Gastrocnemius medialis (tissue), 4 donors: ENCODE measurements around the gene RNU6-1. TPM values are rescaled to one million over a fixed set of nuclear protein-coding genes. Genes with fewer than 3 reads are reported as not detected.

ENCODE experiments used
- ATAC-seq, 2 donors: fragments of 150-250 bp; one replicate each; pipeline ENCODE4 v1.9.1; 2016
- DNase-seq, 2 donors: peaks; one replicate each; pipeline ENCODE4 v3.0.0-alpha.2; 2019
- H3K27ac ChIP-seq, 4 donors: fragments of 200-600 bp; sonication (generic); 1 replicate in 1 of 4; 2 replicates in 3 of 4; pipeline ENCODE4 v1.5.1; 2016 to 2018; ENCODE audit warnings: mild to moderate bottlenecking in 2 of 4, moderate library complexity in 1 of 4
- H3K27me3 ChIP-seq, 3 donors: fragments of 200-600 bp; sonication (generic) in 2 of 3; 1 replicate in 1 of 3; 2 replicates in 2 of 3; pipeline versions ENCODE4 v1.5.1 to v1.6.0; 2016 to 2019; ENCODE audit warnings: mild to moderate bottlenecking in 1 of 3, moderate library complexity in 1 of 3
- H3K36me3 ChIP-seq, 2 donors: fragments of 200-600 bp; sonication (generic) in 1 of 2; one replicate each; pipeline ENCODE4 v1.5.1; 2017 to 2018
- H3K4me1 ChIP-seq, 2 donors: fragments of 200-600 bp; sonication (generic) in 1 of 2; one replicate each; pipeline ENCODE4 v1.5.1; 2016 to 2017; ENCODE audit warnings: mild to moderate bottlenecking in 2 of 2
- H3K4me3 ChIP-seq, 4 donors: fragments of 200-600 bp; sonication (generic) in 3 of 4; 1 replicate in 1 of 4; 2 replicates in 3 of 4; pipeline ENCODE4 v1.5.1; 2016 to 2019; ENCODE audit warnings: mild to moderate bottlenecking in 2 of 4
- H3K9me3 ChIP-seq, 3 donors: fragments of 200-600 bp; sonication (generic) in 2 of 3; 1 replicate in 1 of 3; 2 replicates in 2 of 3; pipeline ENCODE4 v1.5.1; 2016 to 2019
- POLR2A ChIP-seq, 2 donors: fragments of 450-650 bp; IDR thresholded peaks; one replicate each; pipeline ENCODE4 v1.6.1; 2017; ENCODE audit warnings: antibody characterized with exemption in 2 of 2, mild to moderate bottlenecking in 2 of 2, moderate library complexity in 2 of 2
- in situ Hi-C, 4 donors: fragments of 200-750 bp; cut with MboI; loops; one replicate each; pipeline versions ENCODE4 v1.15.0 to v1.8.0; 2017; ENCODE audit warnings: low sequenced_read_pairs in 4 of 4
- intact Hi-C: fragments of 100-400 bp; cut with DNase I; formaldehyde crosslinking; loops from one replicate; pipeline ENCODE4 v1.15.1; 2023; ENCODE audit warnings: low total_unique reads
- total RNA-seq, 4 donors: library from RNA; depleted of rRNA; stranded (reverse); fragments of >200 nt; gene quantifications; one replicate each; pipeline versions ENCODE4 v1.1.0 to v1.2.3, GENCODE V29; 2016
- TF ChIP-seq, protein P1 (sequence below), 5 experiments: fragments of 450-650 bp in 3 of 5; fragments of 200-600 bp in 2 of 5; sonication (generic) in 2 of 5; IDR thresholded peaks in 4 of 5; conservative IDR thresholded peaks in 1 of 5; 1 replicate in 4 of 5; 2 replicates in 1 of 5; pipeline ENCODE4 v1.5.1; 2016 to 2019; ENCODE audit warnings: antibody characterized with exemption in 5 of 5, mild to moderate bottlenecking in 3 of 5, moderate library complexity in 3 of 5

RNU6-1 gene
- total RNA-seq, 4 donors from 2014 or later, result not detected

DNA sequence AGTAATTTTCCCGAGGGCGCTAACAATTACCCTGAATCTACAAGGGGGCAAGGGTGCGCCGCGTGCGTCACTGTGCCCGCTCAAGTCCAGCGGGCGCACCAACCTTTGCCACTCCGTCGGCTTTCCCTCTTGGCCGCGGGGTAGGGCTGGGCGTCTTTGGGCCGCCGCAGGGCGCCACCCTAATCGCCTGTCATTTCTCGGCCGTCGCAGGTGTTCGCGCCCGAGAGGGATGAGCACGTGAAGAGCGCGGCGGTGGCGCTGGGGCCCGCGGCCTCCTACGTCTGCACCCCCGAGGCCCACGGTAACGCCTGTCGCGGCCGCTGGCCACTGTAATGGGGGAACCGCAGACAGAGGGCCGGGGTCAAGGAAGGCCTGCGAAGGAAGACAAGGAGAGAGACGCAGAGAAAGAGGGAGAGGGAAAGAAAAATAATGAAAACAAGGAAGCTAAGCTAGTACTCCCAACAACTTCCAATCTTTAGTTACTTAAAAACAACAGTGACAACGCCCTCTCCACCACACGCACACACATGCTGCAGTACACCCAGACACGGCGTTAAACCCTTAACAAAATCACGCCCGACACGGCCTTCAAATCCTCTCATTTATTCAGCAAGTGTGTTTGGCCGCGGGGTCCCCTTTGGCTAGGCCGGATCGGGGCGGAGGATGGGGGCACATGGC, 10.7 kb downstream of the RNU6-1 start:
- Histone ChIP-seq H3K27ac (no peak overlapping the region), H3K9me3 (no peaks in the 10 kb centered on the region), H3K4me1 (peaks cover 7 to 15% of the 10 kb centered on the region in 2 donors), H3K27me3 (peaks cover 90 to 100% (median 96%) of the 10 kb centered on the region in 3 donors), H3K4me3 (no peak overlapping the region), H3K36me3 (no peaks in the 10 kb centered on the region)
- DNase-seq (no peak), ATAC-seq (no peak)
- no peak for TF ChIP-seq POLR2A (IDR thresholded peaks at IDR 0.05)
- TF ChIP-seq, protein P1, sequence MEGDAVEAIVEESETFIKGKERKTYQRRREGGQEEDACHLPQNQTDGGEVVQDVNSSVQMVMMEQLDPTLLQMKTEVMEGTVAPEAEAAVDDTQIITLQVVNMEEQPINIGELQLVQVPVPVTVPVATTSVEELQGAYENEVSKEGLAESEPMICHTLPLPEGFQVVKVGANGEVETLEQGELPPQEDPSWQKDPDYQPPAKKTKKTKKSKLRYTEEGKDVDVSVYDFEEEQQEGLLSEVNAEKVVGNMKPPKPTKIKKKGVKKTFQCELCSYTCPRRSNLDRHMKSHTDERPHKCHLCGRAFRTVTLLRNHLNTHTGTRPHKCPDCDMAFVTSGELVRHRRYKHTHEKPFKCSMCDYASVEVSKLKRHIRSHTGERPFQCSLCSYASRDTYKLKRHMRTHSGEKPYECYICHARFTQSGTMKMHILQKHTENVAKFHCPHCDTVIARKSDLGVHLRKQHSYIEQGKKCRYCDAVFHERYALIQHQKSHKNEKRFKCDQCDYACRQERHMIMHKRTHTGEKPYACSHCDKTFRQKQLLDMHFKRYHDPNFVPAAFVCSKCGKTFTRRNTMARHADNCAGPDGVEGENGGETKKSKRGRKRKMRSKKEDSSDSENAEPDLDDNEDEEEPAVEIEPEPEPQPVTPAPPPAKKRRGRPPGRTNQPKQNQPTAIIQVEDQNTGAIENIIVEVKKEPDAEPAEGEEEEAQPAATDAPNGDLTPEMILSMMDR (IDR thresholded peaks at IDR 0.05 in 4 of 5, conservative IDR thresholded peaks at IDR 0.05 in 1 of 5), result no peak
- intact Hi-C loops (no loop called here), in situ Hi-C loops (loop anchor here in 2 of 4 donors (25.0 kb wide), 2 partner anchors 292 to 892 kb away; partner anchors contain the start of gene MAP2K5 (in 1 of the 2))

DNA sequence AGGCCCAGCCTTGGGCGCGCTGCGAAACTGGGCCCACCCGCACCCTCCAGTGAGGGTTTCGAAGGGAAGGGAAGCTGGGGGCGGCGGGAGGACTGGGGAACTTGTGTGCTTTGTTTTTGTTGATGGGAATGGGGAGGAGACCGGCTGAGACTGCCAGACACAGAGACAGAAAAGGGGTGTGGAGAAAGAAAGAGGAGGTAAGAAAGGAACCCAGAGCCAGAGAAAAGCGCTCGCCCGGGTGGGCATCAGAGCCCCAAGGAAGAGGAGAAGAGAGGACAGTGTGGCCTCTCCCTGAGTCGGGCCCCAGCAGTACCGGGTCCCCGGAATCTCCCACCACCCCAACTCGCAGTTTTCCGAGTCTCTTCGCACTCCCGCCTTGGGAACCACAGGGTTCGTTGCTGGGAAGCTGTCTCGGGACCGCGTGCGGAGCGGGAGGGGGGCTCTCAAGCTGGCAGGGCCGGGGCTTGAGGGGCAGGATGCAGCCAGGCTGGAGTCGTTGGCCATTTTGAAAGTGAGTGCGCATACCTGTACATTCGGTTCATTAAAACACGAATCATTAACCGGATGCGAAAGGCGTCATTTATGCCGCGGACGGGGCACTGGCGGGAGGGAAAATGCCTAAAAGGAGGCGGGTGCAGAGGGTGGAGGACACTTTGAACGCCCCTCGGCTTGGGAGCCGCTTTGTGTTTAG, 11.4 kb downstream of the RNU6-1 start:
- no peaks in the 10 kb centered on the region for H3K9me3 ChIP-seq
- H3K27me3 ChIP-seq, result peaks cover 91 to 99% (median 98%) of the 10 kb centered on the region in 3 donors
- H3K27ac ChIP-seq, result no peak overlapping the region
- intact Hi-C loops (no loop called here), in situ Hi-C loops (loop anchor here in 2 of 4 donors (25.0 kb wide), 2 partner anchors 291 to 891 kb away; partner anchors contain the start of gene MAP2K5 (in 1 of the 2))
- TF ChIP-seq, protein P1 (IDR thresholded peaks at IDR 0.05 in 4 of 5, conservative IDR thresholded peaks at IDR 0.05 in 1 of 5), result no peak
- no peak for TF ChIP-seq POLR2A (IDR thresholded peaks at IDR 0.05)
- peaks cover 1 to 13% of the 10 kb centered on the region in 2 donors for H3K4me1 ChIP-seq
- no peak for DNase-seq
- no peaks in the 10 kb centered on the region for H3K36me3 ChIP-seq
- no peak overlapping the region for H3K4me3 ChIP-seq
- ATAC-seq, result no peak

DNA sequence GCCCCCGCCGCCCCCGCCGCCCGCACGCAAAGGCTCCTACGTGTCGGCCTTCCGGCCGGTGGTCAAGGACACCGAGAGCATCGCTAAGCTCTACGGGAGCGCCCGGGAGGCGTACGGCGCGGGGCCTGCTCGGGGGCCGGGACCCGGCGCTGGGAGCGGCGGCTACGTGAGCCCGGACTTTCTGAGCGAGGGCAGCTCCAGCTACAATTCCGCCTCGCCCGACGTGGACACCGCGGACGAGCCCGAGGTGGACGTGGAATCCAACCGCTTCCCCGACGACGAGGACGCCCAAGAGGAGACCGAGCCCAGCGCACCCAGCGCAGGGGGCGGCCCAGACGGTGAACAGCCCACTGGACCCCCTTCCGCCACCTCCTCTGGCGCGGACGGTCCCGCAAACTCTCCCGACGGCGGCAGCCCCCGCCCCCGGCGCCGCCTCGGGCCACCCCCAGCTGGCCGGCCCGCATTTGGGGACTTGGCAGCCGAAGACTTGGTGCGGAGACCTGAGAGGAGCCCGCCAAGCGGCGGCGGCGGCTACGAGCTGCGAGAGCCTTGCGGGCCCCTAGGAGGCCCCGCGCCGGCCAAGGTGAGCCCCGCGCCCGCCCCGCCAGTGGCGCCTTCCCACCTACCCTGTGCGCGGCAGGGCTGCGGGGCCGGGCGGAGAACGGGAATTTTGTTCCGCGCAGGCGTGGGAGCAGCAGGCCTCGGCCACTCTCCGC, 12.1 kb downstream of the RNU6-1 start:
- in situ Hi-C loops (loop anchor here in 2 of 4 donors (25.0 kb wide), 2 partner anchors 290 to 890 kb away; partner anchors contain the start of gene MAP2K5 (in 1 of the 2)), intact Hi-C loops (no loop called here)
- Histone ChIP-seq H3K4me3 (no peak overlapping the region), H3K4me1 (peaks cover 5 to 11% of the 10 kb centered on the region in 2 donors), H3K27me3 (peaks cover 91 to 95% (median 95%) of the 10 kb centered on the region in 3 donors), H3K36me3 (no peaks in the 10 kb centered on the region), H3K27ac (no peak overlapping the region), H3K9me3 (no peaks in the 10 kb centered on the region)
- DNase-seq (no peak), ATAC-seq (no peak)
- TF ChIP-seq POLR2A (IDR thresholded peaks at IDR 0.05), result no peak

DNA sequence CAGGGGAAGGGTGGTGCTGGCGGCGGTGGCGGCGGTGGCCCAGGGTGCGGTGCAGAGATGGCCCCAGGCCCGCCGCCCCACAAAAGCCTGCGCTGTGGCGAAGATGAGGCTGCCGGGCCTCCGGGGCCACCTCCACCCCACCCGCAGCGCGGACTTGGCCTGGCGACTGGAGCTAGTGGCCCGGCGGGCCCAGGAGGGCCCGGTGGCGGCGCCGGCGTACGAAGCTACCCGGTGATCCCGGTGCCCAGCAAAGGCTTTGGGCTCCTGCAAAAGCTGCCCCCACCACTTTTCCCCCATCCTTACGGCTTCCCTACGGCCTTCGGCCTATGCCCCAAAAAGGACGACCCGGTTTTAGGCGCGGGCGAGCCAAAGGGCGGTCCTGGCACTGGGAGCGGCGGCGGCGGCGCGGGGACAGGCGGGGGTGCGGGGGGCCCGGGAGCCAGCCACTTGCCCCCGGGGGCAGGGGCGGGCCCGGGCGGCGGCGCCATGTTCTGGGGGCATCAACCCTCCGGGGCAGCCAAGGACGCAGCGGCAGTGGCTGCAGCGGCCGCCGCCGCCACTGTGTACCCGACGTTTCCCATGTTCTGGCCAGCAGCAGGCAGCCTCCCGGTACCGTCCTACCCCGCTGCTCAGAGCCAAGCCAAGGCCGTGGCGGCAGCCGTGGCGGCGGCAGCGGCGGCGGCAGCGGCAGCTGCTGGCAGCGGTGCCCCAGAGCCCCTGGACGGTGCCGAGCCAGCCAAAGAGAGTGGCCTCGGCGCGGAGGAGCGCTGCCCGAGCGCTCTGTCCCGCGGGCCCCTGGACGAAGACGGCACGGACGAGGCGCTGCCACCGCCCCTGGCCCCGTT, 12.9 kb downstream of the RNU6-1 start:
- intact Hi-C loops (no loop called here), in situ Hi-C loops (loop anchor here in 2 of 4 donors (25.0 kb wide), 2 partner anchors 290 to 890 kb away; partner anchors contain the start of gene MAP2K5 (in 1 of the 2))
- Histone ChIP-seq H3K36me3 (no peaks in the 10 kb centered on the region), H3K27ac (no peak overlapping the region), H3K4me1 (peaks cover 6 to 11% of the 10 kb centered on the region in 2 donors), H3K4me3 (no peak overlapping the region), H3K27me3 (peaks cover 91 to 95% (median 95%) of the 10 kb centered on the region in 3 donors), H3K9me3 (no peaks in the 10 kb centered on the region)
- no peak for DNase-seq
- ATAC-seq, result no peak
- TF ChIP-seq, protein P1 (IDR thresholded peaks at IDR 0.05 in 4 of 5, conservative IDR thresholded peaks at IDR 0.05 in 1 of 5), result no peak
- no peak for TF ChIP-seq POLR2A (IDR thresholded peaks at IDR 0.05)
